GM18909 (cell line): ENCODE results near the gene PREX1.
"Not testable (repeated sequence)": the region's sequence is repeated elsewhere in the genome, so short reads cannot be mapped to it uniquely, and the experiment has no call there.

ENCODE experiments used
- ATAC-seq: cut with Tn5 transposase; IDR thresholded peaks from one replicate; pipeline ENCODE4 v1.9.1; 2021; ENCODE audit warnings: mild to moderate bottlenecking; ENCODE audit not compliant: unreplicated experiment, poor library complexity

PREX1 gene

DNA sequence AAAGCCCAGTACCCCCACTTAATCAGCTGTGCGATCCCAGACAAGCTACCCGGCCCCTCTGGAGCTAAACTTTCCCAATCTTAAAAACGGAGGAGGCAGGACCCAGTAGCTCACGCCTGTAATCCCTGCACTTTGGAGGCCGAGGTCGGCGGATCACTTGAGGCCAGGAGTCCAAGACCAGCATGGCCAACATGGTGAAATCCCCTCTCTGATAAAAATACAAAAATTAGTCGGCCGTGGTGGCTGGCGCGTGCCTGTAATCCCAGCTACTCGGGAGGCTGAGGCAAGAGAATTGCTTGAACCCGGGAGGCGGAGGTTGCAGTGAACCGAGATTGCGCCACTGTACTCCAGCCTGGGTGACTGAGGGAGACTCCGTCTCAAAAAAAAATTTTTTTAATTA, 1.3 kb downstream of the PREX1 start:
- ATAC-seq = not testable (repeated sequence)

DNA sequence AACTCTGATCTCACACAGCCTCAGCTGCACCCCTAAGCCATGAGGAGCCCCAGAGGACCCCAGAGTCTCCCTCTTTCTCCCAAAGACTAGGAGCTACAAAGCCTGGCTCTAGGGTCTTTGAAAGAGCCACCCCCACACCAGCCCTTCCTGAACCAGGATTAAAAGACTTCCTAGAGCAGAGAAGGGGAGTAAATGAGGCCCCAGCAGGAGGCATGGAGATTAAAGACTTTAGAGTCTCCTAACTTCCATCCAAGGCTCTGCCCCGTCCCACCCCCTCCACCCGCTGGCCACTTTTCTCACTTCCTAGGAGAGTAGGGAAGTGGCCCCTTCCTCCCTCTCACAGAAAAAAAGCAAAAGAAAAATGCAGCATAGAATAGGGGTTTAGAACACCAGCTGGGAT, 1.7 kb downstream of the PREX1 start:
- no peak for ATAC-seq

DNA sequence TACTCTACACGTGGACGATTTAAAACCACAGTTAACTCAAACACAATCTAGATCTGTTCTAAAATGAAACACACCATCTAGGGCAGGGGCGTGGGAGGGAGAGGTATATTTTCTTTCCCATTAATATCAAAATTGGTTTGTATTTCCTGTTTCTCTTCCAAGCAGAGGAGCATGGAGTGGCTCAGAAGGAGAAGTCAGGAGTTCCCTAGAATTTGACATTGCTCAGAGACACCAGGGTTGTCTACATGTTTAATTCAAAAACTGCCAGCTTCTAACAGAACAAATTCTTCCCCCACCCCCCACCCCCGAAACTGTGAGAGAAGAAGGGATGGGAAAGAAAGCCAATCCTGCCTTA, 2.3 kb downstream of the PREX1 start:
- ATAC-seq = no peak

DNA sequence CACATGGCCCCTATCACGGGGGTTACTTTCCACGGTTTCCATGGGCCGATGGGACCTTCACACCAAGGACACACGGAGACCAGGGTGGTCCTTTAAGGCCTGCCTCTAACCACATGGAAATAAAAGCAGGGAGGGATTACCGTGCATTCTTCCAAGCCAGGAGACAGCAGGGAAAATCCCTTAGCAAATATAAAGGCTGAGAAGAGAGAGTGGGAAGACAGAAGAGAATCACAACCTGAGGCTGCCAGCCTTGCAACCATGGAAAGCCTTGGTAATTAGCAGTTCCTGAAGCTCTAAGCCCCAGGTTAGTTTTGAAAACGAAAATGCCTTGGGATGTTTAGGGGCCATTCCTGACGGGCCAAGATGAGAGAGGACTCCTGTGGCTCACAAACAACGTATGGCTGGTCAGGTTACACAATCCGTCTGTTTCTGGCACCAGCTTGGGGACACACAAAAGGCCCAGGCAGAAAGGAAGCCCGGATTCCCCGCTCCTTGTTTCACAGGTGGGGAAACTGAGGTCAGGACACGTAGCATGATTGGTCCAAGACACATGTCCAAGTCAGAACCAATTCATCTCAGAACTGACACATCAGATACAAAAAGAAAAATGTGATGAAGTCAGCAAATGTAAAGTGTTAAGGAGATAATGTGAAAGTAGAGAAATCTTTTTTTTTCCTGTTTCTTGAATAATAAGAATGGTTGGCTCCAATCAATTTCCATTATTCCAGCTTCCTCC, 2.8 kb downstream of the PREX1 start:
- no peak for ATAC-seq

DNA sequence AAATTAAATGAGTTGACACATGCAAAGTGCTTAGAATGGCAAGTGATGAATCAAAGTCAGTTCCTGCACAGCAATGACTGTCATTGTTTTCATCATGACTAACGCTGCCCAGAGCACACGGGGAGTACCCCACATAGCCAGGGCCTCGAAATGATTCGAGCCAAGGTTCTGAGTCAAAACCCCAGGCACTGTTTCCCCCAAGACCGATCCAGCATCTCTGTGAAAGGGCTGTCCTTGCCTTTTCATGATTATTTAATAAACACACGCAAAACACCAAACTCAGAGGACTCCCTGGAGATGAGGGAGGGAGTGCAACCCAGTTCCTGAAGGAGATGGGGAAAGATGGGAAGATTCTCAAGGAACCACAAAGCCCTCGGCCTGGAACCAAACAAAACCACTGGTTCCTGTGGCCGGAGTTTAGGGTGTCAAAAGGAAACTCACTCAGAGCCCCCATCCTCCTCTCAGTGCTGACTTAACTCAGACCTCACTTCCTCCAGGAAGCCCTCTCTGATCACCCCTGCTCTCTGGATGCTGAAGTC, 3.8 kb downstream of the PREX1 start:
- no peak for ATAC-seq

DNA sequence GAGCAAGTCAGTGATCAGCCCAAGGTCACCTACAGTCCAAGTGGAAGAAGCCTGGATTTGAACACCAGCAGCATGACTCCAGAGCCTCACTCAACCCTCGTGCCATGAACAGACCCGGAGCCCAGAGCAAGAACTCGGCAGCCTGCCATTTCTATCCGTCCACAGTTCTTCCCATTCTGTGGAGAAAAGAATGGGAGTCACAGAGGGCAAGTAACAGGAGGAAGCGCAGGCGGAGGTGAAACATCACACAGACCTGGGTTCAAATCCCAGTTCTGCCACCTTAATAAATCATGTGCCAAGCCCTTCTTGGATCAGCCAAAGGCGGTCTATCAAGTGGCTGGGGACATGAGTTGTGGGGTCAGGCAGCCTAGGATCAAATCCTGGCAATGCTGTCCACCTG, 4.3 kb downstream of the PREX1 start:
- no peak for ATAC-seq

DNA sequence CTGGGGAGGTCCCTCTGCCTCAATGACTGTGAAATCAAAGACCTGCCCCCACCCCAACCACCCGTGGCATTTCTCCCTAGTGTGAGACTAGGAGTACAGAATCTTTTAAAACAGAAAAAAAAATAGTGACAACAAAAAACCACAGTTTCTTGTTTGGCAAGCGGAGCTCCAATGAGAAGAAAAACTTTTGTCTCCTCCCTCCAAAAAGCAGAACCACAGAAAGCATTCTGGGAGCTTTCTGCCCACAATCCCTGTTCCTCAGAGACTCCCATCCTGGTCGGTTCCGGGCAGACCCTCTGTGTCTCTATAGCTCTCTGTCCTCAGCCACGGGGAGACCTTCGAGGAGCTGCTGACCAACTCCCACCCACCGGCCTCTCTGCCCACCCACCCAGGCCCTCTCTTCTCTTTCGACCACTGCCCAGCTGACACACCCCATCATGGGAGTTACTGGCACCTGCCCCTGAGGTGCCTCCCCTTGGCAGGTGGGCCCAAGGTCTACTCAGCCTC, 4.9 kb downstream of the PREX1 start:
- ATAC-seq = no peak

DNA sequence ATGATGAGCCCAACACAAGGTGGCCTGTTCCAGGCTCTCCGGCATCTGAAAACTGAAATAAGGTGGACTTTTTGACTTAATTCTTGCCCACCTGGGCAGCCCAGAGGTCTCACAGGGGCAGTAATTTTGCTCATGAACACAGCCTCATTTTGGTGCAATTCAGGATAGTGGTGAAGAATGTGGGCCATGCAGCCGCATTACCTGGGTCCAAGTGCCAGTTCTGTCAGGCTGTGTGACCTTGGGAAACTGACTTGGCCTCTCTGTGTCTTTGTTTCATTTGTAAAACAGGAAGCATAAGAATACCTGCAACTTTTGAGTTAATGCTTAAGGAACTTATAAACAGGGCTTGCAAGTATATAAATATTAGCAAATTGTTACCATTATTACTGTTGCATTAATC, 5.6 kb downstream of the PREX1 start:
- ATAC-seq = no peak

DNA sequence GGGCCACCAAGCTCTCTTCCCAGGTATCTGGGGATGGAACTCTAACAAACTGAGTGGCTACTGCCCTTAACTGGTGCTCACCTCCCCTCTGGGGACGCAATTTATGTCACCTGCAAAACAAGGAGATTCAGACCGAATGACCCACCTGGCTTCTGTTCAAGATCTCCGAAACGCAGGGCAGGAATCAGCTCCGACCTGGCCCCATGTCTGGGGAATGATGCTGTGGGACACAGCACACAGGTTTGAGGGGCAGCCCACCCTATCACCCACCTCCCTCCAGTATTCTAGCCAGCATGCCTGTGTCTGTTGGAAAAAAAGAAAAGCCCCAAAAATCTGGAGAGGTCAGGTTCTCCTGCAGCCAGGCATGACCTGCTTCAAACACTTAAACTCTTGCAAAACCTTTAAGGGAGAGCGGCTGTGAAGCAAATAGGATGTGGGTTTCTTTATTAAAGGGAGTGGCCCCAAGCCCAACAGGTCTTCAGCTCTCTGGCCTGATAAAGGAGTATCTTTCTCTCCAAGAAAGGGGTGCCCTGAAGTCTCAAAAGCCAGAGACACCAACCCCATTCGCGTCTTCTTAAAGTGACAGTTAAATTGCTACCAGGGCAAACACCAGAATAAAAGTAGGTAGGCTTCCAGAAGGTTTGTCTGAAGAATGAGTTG, 6.4 kb downstream of the PREX1 start:
- no peak for ATAC-seq

DNA sequence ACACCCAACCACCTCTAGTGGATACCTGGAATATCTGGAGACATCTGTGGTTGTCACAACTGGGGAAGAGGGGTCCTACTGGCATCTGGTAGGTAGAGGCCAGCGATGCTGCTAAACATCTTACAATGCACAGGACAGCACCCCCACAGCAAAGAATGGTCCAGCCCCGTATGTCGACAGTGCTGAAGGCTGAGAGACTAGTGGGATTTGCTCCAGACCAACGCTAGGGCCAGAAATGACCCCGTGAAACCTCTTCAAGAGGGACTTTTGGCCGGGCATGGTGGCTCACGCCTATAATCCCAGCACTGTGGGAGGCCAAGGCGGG, 7.2 kb downstream of the PREX1 start:
- ATAC-seq = no peak

DNA sequence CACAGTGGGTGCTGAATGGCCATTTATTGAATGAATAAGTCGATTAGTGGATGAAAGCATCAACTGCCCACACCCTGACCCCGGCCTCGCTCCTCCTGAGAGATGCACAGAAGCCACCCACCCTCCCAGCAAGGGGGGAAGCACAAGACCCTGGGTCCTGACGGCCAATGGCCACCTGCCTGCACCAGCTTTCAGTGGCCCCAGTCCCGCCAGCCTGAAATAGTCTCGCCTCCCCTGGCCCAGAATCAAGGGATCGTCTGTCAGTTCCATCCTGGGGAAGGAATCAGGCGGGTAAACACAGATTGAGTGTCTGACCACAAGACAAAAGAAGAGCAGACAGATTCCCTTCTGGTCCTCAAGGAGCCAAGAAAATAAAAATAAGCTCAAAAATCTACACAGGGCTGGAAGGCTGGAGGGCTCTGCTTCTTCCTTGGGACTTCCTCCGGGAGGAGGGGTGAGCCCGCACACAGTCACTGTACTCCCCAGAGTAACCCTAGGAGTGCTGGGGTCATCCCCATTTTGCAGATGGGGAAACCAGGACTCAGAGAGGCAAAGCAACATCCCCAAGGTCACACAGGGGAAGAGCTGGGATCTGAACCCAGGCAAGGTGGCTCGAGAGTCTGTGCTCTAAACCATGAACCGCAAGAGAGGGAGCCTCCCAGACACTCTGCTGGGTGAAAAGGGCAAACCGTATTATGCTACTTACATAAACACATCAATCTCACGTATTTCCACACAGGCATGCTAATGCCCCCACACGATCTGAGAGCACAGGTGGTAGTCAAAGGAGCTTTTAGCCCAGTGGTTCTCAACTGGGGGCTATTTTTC, 7.8 kb downstream of the PREX1 start:
- no peak for ATAC-seq

DNA sequence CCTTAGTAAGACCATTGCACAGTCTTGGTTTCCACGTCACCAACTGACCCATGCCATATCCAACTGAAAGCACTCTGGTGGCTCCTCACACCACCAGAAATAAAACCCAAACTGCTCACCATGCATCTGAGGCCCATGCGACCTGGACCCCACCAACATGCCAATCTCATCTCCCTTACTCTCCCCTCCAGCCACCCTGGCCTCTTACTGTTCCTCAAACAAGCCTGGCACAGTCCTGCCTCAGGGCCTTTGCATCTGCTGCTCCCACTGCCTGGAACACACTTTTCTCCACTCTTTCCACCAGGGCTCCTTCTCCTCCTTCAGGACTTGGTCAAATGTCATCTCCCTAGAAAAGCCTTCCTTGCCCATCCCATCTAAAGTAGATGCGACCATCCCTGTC, 8.7 kb downstream of the PREX1 start:
- ATAC-seq = no peak

DNA sequence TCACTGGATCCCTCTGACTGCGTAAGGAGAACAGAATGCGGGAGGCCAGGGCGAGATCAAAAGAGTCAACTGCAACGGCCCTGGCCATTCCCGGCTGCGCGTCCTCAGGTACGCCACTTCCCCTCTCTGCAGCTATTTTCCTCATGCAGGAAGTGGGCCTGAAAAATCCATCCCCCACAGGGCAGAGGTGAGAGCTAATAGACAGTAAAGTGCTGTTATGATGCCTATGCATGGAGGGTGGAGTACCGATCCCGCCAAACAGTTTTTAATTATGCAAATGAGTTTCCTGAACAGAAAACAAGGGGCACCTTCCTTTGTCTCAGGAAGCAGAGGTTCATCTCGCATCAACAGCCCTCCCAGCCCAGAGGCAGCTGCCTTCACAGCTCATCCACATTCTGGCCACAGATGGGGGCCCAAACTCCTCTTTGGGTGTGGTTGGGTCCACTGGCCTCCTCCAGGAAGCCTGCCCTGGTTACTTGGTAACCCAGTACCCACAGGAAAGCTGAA, 9.3 kb downstream of the PREX1 start:
- ATAC-seq = peak; percentile 50

DNA sequence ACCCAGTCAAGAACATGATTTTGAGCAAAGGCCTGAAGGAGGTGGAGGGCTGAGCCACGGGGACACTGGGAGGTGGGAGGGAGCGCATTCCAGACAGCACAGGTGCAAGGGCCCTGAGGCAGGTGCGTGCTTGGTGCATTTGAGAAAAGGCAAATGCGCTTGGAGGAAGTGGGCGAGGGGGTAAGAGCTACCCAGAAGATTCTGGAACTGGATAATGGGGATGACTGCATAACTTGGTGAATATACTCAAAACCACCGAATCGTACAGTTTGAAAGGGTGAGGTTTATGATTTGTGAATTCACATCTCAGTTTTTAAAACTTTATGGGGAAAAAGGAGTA, 9.8 kb downstream of the PREX1 start:
- no peak for ATAC-seq

DNA sequence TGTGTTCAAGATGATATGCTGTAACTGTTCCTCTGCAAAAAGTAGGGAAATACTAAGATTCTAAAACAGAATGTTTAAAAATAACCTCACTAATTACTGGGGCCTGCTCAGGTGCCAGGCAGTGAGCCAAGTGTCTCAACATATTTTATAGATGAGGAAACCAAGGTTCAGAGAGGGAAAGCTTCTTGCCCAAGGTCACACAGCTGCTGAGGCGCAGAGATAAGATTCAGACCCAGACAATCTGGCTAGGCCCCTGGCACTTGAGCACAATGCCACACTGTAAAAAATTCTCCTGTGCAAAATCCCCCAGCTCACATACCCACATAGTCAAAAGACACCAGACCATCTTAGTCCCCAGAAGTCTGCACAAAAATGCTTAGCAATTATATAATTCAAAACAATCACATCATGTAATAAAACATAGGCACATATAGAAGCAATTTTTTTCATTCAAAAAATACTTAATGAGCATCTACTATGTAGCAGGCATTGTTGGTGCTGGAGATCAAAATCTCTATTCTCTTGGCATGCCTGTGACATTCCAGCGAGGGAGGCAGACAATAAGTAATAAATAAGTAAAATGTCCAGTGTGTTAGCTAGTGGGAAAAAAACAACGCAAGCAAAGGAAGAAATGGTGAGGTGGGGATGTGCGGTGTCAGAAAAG, 10.3 kb downstream of the PREX1 start:
- ATAC-seq = no peak

DNA sequence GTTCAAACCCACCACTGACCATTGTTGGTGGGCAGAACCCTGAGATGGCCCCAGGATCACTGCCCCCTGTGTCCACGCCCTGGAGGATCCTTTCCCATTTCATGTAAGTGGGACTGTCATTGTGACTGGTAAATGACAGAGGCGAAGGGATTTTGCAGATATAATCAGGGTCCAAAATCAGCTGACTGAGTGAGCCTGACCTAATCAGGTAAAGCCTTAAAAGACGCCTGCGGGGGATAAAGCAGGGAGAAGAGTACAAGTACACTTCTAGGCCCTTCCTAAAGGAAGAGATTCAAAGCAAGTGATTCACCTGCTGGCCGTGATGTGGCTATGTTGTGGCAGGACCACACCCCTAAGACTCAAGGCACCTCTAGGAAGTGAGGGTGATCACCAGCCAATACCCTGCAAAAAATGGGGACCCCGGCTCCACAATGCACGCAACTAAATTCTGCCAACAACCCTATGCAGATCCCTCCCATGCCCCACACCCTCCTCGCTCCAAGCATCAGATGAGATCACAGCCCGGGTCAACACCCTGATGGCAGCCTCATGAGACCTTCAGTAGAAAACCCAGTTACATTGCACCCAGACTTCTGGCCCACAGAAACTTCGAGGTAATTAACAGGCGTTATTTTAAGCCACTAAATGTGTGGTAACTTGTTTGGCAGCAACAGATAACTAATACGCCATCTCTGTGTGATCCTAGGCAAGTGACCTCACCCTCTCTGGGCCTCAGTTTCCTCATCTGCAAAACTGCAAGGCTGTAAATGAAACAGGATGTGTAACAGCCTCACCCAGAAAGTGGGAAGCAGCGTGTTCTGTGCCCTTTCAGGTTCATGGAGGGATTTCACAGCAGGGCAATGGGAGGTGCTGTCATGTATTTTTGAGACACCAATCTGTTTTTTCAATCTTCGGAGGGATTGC, 11.3 kb downstream of the PREX1 start:
- ATAC-seq = no peak

DNA sequence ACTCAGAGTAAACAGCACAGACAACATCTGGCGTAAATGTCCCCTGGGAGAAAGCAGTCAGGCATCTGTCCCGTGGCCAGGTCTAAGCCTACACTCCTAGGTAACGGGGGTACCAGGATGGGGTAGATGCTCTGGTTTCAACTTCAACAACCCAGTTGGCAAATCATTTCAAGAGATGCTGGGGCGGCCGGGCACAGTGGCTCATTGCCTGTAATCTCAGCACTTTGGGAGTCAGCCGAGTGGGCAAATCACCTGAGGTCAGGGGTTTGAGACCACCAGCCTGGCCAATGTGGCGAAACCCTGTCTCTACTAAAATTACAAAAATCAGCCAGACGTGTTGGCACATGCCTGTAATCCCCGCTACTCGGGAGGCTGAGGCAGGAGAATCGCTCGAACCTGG, 12.3 kb downstream of the PREX1 start:
- no peak for ATAC-seq

DNA sequence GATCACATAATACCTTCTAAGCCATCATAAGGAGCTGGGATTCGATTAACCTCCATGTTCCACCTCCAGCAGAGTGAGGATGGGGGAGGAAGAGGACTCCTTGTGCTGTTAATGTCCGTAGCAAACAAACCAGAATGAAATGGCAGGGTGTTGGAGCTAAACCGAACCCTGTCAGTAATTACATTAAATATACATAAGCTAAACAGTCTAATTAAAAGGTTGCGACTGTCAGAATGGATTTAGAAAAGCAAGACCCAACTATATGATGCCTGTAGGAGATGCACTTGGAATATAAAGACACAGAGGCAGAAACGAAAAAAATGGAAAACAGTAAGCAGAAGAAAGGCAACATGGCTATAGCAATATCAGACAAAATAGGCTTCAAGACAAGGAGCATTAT, 13.2 kb downstream of the PREX1 start:
- no peak for ATAC-seq

DNA sequence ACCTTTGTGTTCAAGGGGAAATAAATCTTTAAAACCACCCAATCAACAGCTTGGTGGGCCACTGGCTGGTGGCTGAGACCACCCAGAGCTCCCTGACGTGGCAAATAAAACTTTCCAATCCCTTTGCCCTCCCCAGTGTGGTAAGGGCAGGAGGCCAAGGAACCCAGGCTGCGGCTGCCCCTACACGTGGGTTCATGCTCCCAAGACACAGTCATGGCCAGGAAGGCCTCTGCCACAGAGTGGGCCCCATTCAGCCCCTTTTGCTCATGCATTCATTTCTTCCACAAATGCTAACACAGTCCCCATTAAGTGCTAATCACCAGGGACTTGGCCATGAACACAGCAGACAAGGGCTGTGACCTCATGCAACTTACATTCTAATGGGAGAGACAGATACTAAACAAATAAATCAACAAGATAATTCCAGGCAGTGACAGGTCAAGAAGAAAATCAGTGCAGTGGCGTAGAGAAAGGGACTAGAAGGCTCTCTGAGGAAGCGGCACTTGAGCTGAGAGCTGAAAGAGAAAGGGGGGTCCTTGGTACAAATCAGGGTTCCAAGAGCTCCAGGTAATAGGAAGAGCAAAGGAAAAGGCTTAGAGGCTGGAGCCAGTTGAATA, 13.8 kb downstream of the PREX1 start:
- ATAC-seq = no peak
